ENCODE data around the gene RAB3A.

DNA sequence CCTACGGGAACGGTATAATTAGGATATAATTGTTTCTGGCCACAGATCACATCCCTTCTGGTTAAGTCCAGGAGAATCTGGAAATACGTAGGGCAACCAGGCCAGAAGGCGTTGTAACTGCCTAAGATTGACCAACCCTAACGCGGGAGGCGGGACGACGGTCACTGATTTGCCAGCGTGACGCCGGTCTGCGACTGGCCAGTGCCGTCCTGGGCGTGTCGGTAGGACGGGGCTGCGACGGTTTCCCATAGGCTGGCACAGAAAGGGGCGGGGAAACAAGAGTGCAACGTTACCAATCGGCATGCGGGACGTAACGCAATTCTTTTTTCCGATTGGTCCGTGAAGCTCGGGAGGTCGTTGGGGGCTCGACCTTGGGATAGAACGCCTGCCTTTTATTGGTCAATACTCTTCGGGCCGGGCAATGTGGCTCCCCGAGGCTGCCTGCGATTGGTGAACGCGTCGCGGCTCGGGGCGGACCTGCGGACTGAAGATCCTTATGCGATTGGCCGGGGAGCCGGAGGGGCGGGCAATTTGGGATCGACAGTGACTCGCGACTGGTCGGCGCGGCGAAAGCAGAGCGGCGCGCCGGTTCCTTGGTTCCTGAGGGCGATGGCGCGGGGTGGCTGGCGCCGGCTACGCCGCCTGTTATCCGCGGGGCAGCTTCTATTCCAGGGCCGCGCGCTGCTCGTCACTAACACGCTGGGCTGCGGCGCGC lies 11.0 kb downstream of the RAB3A start, which contains the start of gene MPV17L2:
- TF ChIP-seq, protein P1, sequence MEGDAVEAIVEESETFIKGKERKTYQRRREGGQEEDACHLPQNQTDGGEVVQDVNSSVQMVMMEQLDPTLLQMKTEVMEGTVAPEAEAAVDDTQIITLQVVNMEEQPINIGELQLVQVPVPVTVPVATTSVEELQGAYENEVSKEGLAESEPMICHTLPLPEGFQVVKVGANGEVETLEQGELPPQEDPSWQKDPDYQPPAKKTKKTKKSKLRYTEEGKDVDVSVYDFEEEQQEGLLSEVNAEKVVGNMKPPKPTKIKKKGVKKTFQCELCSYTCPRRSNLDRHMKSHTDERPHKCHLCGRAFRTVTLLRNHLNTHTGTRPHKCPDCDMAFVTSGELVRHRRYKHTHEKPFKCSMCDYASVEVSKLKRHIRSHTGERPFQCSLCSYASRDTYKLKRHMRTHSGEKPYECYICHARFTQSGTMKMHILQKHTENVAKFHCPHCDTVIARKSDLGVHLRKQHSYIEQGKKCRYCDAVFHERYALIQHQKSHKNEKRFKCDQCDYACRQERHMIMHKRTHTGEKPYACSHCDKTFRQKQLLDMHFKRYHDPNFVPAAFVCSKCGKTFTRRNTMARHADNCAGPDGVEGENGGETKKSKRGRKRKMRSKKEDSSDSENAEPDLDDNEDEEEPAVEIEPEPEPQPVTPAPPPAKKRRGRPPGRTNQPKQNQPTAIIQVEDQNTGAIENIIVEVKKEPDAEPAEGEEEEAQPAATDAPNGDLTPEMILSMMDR (IDR thresholded peaks at IDR 0.05), result no peak
- TF ChIP-seq POLR2AphosphoS5 (IDR thresholded peaks at IDR 0.05), result peak; percentile 96

All from prostate gland (tissue), 2 donors.